H9 (cell line): Measurements from ENCODE around the gene RPP40. TPM values are rescaled to one million over a fixed set of nuclear protein-coding genes. Genes with fewer than 3 reads are reported as not detected.

Experiments
- DNase-seq: peaks from one replicate; pipeline ENCODE4 v3.0.0-alpha.2; 2017
- H2AFZ ChIP-seq: one replicate; pipeline ENCODE4 v1.6.1; 2013; ENCODE audit warnings: mild to moderate bottlenecking, low read length, control low read depth, moderate library complexity
- H2AK5ac ChIP-seq: 2 replicates; pipeline ENCODE4 v1.6.1; 2013; ENCODE audit warnings: low read length, control low read depth, mixed read lengths; ENCODE audit not compliant: insufficient read length
- H2BK120ac ChIP-seq: one replicate; pipeline ENCODE4 v1.6.1; 2013; ENCODE audit warnings: low read depth, mild to moderate bottlenecking, low read length, control low read depth, inconsistent platforms; ENCODE audit not compliant: poor library complexity, severe bottlenecking
- H2BK12ac ChIP-seq: 2 replicates; pipeline ENCODE4 v1.6.1; 2013; ENCODE audit warnings: low read length, control low read depth, mixed read lengths, low read depth; ENCODE audit not compliant: insufficient read length
- H2BK15ac ChIP-seq: 2 replicates; pipeline ENCODE4 v1.6.1; 2013; ENCODE audit warnings: low read depth, low read length, control low read depth
- H2BK20ac ChIP-seq: one replicate; pipeline ENCODE4 v1.6.1; 2013; ENCODE audit warnings: low read depth, mild to moderate bottlenecking, low read length, control low read depth, inconsistent platforms; ENCODE audit not compliant: poor library complexity, severe bottlenecking
- H2BK5ac ChIP-seq: 2 replicates; pipeline ENCODE4 v1.6.1; 2013; ENCODE audit warnings: low read length, control low read depth, mixed read lengths; ENCODE audit not compliant: insufficient read length
- H3K14ac ChIP-seq: 2 replicates; pipeline ENCODE4 v1.6.1; 2013; ENCODE audit warnings: low read length, control low read depth; ENCODE audit not compliant: insufficient read depth
- H3K18ac ChIP-seq: 2 replicates; pipeline ENCODE4 v1.6.1; 2013; ENCODE audit warnings: low read depth, mild to moderate bottlenecking, mixed read lengths, low read length, control low read depth; ENCODE audit not compliant: insufficient read length
- H3K23ac ChIP-seq: 2 replicates; pipeline ENCODE4 v1.6.1; 2013; ENCODE audit warnings: low read length, control low read depth, mixed read lengths, low read depth; ENCODE audit not compliant: insufficient read length
- H3K23me2 ChIP-seq: 2 replicates; pipeline ENCODE4 v1.6.1; 2013; ENCODE audit warnings: low read depth, mild to moderate bottlenecking, mixed read lengths, low read length, control low read depth; ENCODE audit not compliant: insufficient read length, poor library complexity, severe bottlenecking
- H3K27ac ChIP-seq: 2 replicates; pipeline ENCODE4 v1.5.1; 2013; ENCODE audit warnings: low read length, control low read depth, mixed read lengths, low read depth; ENCODE audit not compliant: insufficient read length
- H3K27me3 ChIP-seq: 2 replicates; pipeline ENCODE4 v1.6.1; 2013; ENCODE audit warnings: low read length, control low read depth, inconsistent platforms; ENCODE audit not compliant: insufficient read depth
- H3K4ac ChIP-seq: 2 replicates; pipeline ENCODE4 v1.6.1; 2013; ENCODE audit warnings: low read depth, mild to moderate bottlenecking, control low read depth, inconsistent platforms, low read length, moderate library complexity
- H3K4me1 ChIP-seq: 2 replicates; pipeline ENCODE4 v1.6.1; 2013; ENCODE audit warnings: low read length, control low read depth, inconsistent platforms; ENCODE audit not compliant: insufficient read depth
- H3K4me2 ChIP-seq: 2 replicates; pipeline ENCODE4 v1.6.1; 2013; ENCODE audit warnings: low read length, control low read depth, mixed read lengths; ENCODE audit not compliant: insufficient read length, insufficient read depth
- H3K56ac ChIP-seq: 2 replicates; pipeline ENCODE4 v1.6.1; 2013; ENCODE audit warnings: low read depth, mild to moderate bottlenecking, mixed read lengths, low read length, control low read depth; ENCODE audit not compliant: insufficient read length
- H3K79me1 ChIP-seq: 2 replicates; pipeline ENCODE4 v1.6.1; 2013; ENCODE audit warnings: low read depth, mild to moderate bottlenecking, moderate library complexity, low read length, control low read depth, inconsistent platforms; ENCODE audit not compliant: insufficient read depth, poor library complexity, severe bottlenecking
- H3K79me2 ChIP-seq: 2 replicates; pipeline ENCODE4 v1.6.1; 2013; ENCODE audit warnings: low read length, control low read depth, inconsistent platforms; ENCODE audit not compliant: insufficient read depth
- H3K9ac ChIP-seq: 2 replicates; pipeline ENCODE4 v1.6.1; 2013; ENCODE audit warnings: low read length, control low read depth, mixed read lengths; ENCODE audit not compliant: insufficient read length; ENCODE audit errors: extremely low read depth
- H3K9me3 ChIP-seq: one replicate; pipeline ENCODE4 v1.6.1; 2013; ENCODE audit warnings: low read depth, low read length, inconsistent platforms; ENCODE audit not compliant: control insufficient read depth
- H3T11ph ChIP-seq: one replicate; pipeline ENCODE4 v1.6.1; 2013; ENCODE audit warnings: mild to moderate bottlenecking, low read length, control low read depth, inconsistent platforms
- H4K20me1 ChIP-seq: one replicate; pipeline ENCODE4 v1.6.1; 2013; ENCODE audit not compliant: control insufficient read depth, insufficient read length, insufficient read depth
- H4K5ac ChIP-seq: 2 replicates; pipeline ENCODE4 v1.6.1; 2013; ENCODE audit warnings: low read depth, mild to moderate bottlenecking, mixed read lengths, low read length, control low read depth; ENCODE audit not compliant: insufficient read length
- H4K8ac ChIP-seq: replicated peaks from 2 replicates; pipeline ENCODE4 v1.6.1; 2013; ENCODE audit warnings: low read length, control low read depth, mixed read lengths, low read depth; ENCODE audit not compliant: insufficient read length
- H4K91ac ChIP-seq: 2 replicates; pipeline ENCODE4 v1.6.1; 2013; ENCODE audit warnings: low read depth, mild to moderate bottlenecking, moderate library complexity, mixed read lengths, low read length, control low read depth; ENCODE audit not compliant: insufficient read length
- H3K27ac Mint-ChIP-seq, 3 experiments: 2 replicates in 2 of 3; 3 replicates in 1 of 3; pipeline ENCODE4 v1.8.0; 2020 to 2021; ENCODE audit warnings: mixed read lengths in 3 of 3, mild to moderate bottlenecking in 1 of 3, moderate library complexity in 1 of 3
- H3K27me3 Mint-ChIP-seq: 2 replicates; pipeline ENCODE4 v1.8.0; 2021; ENCODE audit warnings: low read depth, mild to moderate bottlenecking, moderate library complexity, mixed read lengths
- H3K36me3 Mint-ChIP-seq, 3 experiments: 2 replicates in 2 of 3; 3 replicates in 1 of 3; pipeline ENCODE4 v1.8.0; 2020 to 2021; ENCODE audit warnings: low read depth in 3 of 3, mixed read lengths in 3 of 3; ENCODE audit not compliant: insufficient read depth in 1 of 3
- H3K4me1 Mint-ChIP-seq, 2 experiments: 2 replicates each; pipeline ENCODE4 v1.8.0; 2020; ENCODE audit warnings: mixed read lengths in 2 of 2
- H3K4me3 Mint-ChIP-seq, 2 experiments: 2 replicates in 1 of 2; 3 replicates in 1 of 2; pipeline ENCODE4 v1.8.0; 2020 to 2021; ENCODE audit warnings: mild to moderate bottlenecking in 2 of 2, mixed read lengths in 2 of 2, moderate library complexity in 1 of 2
- H3K9me3 Mint-ChIP-seq, 2 experiments: 2 replicates in 1 of 2; 3 replicates in 1 of 2; pipeline ENCODE4 v1.8.0; 2020; ENCODE audit warnings: mild to moderate bottlenecking in 2 of 2, mixed read lengths in 2 of 2, moderate library complexity in 1 of 2
- WGBS: extraction: QIAGEN DNeasy Blood & Tissue Kit; methylation state at CpG from one replicate; pipeline ENCODE4 v1.1.7; 2013; ENCODE audit warnings: missing lambda C conversion rate, low lambda C conversion rate, mixed read lengths; ENCODE audit not compliant: insufficient read length; ENCODE audit errors: extremely low coverage; 5-methylcytosine and 5-hydroxymethylcytosine counted together
- total RNA-seq: library from RNA; stranded (reverse); gene quantifications from 2 replicates; pipeline ENCODE4 v1.2.1, GENCODE V29; 2021
- TF ChIP-seq, protein P1 (sequence below): fragments of 200-600 bp; sonication (generic); conservative IDR thresholded peaks from 3 replicates; pipeline ENCODE4 v1.8.0; 2021; ENCODE audit warnings: antibody characterized with exemption, mild to moderate bottlenecking

RPP40 gene
- total RNA-seq, 1 experiment from 2014 or later: 17.8 TPM

DNA sequence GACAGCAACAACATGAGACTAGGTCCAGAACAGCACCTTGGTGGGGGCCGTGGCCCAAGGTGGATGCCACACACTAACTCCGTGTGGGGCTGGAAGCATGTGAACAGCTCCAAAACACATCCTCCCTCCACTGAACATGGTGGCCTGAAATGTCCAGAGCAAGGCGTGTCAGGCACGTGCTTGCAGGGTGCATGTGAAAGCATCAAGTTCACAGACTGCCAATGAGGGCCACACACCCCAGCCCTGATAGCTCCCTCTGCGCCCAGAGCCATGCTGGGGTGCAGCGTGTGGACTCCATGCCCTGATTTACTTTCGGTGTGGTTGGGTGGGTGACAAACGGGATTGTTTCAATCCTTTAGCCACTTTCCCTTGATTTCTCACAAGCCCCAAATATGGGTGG, 20.1 kb upstream of the RPP40 start:
- no CpG with 5 or more reads among the region's 8 CpGs for WGBS
- H3K4me3 Mint-ChIP-seq: no peak overlapping the region
- H3K4me1 Mint-ChIP-seq: peaks cover 11 to 27% of the 10 kb centered on the region in 2 experiments
- no peak overlapping the region for H3K18ac ChIP-seq
- peaks cover 24% of the 10 kb centered on the region for H3K27me3 Mint-ChIP-seq
- no peak overlapping the region for H3K27ac ChIP-seq
- H3T11ph ChIP-seq: no peak overlapping the region
- H3K27ac Mint-ChIP-seq: no peak overlapping the region
- no peak overlapping the region for H3K14ac ChIP-seq
- H3K36me3 Mint-ChIP-seq: no peaks in the 10 kb centered on the region
- peaks cover 9% of the 10 kb centered on the region for H3K23me2 ChIP-seq
- no peak overlapping the region for H2BK15ac ChIP-seq
- no peak overlapping the region for H2AFZ ChIP-seq
- no peak overlapping the region for H3K9ac ChIP-seq
- H2AK5ac ChIP-seq: no peak overlapping the region
- H3K79me1 ChIP-seq: no peaks in the 10 kb centered on the region
- no peak overlapping the region for H4K91ac ChIP-seq
- no peaks in the 10 kb centered on the region; the same call in 1 of the 2 replicates for H3K4me1 ChIP-seq
- no peak overlapping the region for H2BK12ac ChIP-seq
- H3K4ac ChIP-seq: no peak overlapping the region
- no peak overlapping the region for H3K56ac ChIP-seq
- H3K4me2 ChIP-seq: no peak overlapping the region
- no peaks in the 10 kb centered on the region; a peak in 1 of 5 replicates for H3K9me3 Mint-ChIP-seq
- no peak overlapping the region for H2BK20ac ChIP-seq
- TF ChIP-seq, protein P1, sequence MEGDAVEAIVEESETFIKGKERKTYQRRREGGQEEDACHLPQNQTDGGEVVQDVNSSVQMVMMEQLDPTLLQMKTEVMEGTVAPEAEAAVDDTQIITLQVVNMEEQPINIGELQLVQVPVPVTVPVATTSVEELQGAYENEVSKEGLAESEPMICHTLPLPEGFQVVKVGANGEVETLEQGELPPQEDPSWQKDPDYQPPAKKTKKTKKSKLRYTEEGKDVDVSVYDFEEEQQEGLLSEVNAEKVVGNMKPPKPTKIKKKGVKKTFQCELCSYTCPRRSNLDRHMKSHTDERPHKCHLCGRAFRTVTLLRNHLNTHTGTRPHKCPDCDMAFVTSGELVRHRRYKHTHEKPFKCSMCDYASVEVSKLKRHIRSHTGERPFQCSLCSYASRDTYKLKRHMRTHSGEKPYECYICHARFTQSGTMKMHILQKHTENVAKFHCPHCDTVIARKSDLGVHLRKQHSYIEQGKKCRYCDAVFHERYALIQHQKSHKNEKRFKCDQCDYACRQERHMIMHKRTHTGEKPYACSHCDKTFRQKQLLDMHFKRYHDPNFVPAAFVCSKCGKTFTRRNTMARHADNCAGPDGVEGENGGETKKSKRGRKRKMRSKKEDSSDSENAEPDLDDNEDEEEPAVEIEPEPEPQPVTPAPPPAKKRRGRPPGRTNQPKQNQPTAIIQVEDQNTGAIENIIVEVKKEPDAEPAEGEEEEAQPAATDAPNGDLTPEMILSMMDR: no peak
- no peak overlapping the region for H4K8ac ChIP-seq
- no peak overlapping the region for H2BK120ac ChIP-seq
- no peak for DNase-seq
- no peaks in the 10 kb centered on the region for H3K79me2 ChIP-seq
- no peak overlapping the region for H4K5ac ChIP-seq
- no peak overlapping the region for H2BK5ac ChIP-seq
- no peak overlapping the region for H3K23ac ChIP-seq
- no peaks in the 10 kb centered on the region for H3K27me3 ChIP-seq
- no peaks in the 10 kb centered on the region for H3K9me3 ChIP-seq
- no peaks in the 10 kb centered on the region for H4K20me1 ChIP-seq
